K562 (cell line): ENCODE data around the gene PPFIA3. TPM values are rescaled to one million over a fixed set of nuclear protein-coding genes. Genes with fewer than 3 reads are reported as not detected.
A peak's percentile ranks its signal among the peaks of the same experiment; 100 is the strongest.

Source experiments
- ATF3 ChIP-seq, 2 experiments: fragments of 450-650 bp in 1 of 2; sonication (generic) in 1 of 2; formaldehyde crosslinking in 1 of 2; IDR thresholded peaks in 1 of 2; conservative IDR thresholded peaks in 1 of 2; 2 replicates each; pipeline versions ENCODE4 v1.6.1 to v1.8.1; 2016 to 2023; ENCODE audit warnings: mild to moderate bottlenecking in 2 of 2, moderate library complexity in 2 of 2, inconsistent platforms in 1 of 2, missing genetic modification reagents in 1 of 2
- ATF7 ChIP-seq: fragments of 450-650 bp; IDR thresholded peaks from 2 replicates; pipeline ENCODE4 v1.7.1; 2014; ENCODE audit warnings: mild to moderate bottlenecking, moderate library complexity
- EHMT2 ChIP-seq: fragments of 450-650 bp; IDR thresholded peaks from 2 replicates; pipeline ENCODE4 v1.6.1; 2018; ENCODE audit warnings: antibody characterized with exemption
- HDGF ChIP-seq: fragments of 450-650 bp; IDR thresholded peaks from 2 replicates; pipeline ENCODE4 v1.6.1; 2016
- NCOA4 ChIP-seq: fragments of 450-650 bp; IDR thresholded peaks from 2 replicates; pipeline ENCODE4 v1.6.1; 2018; ENCODE audit warnings: mild to moderate bottlenecking; ENCODE audit not compliant: partially characterized antibody
- NELFE ChIP-seq: IDR thresholded peaks from 2 replicates; pipeline ENCODE4 v1.6.1; 2011; ENCODE audit warnings: mild to moderate bottlenecking; ENCODE audit not compliant: insufficient read depth, insufficient read length
- PHTF2 ChIP-seq: fragments of 250-450 bp; sonication (Bioruptor Pico); IDR thresholded peaks from 2 replicates; pipeline ENCODE4 v1.5.0; 2021; ENCODE audit warnings: mild to moderate bottlenecking
- REST ChIP-seq, 2 experiments: fragments of 450-650 bp; formaldehyde crosslinking in 1 of 2; IDR thresholded peaks; 2 replicates each; pipeline versions ENCODE4 v1.4.0 to v1.6.1; 2014 to 2020; ENCODE audit warnings: mild to moderate bottlenecking in 2 of 2, borderline replicate concordance in 1 of 2, low read depth in 1 of 2
- SAP30 ChIP-seq: fragments of 200-600 bp; sonication (generic); IDR thresholded peaks from 2 replicates; pipeline ENCODE4 v1.6.1; 2012; ENCODE audit warnings: borderline replicate concordance, low read depth, mild to moderate bottlenecking, moderate library complexity, low read length, control low read depth, inconsistent platforms; ENCODE audit not compliant: insufficient read depth, poor library complexity, severe bottlenecking
- ZFPM2 ChIP-seq: fragments of 250-450 bp; sonication (Bioruptor Pico); IDR thresholded peaks from 2 replicates; pipeline ENCODE4 v1.5.1; 2022; ENCODE audit warnings: mild to moderate bottlenecking
- ZNF77 ChIP-seq: fragments of 250-450 bp; sonication (Bioruptor Pico); IDR thresholded peaks from 2 replicates; pipeline ENCODE4 v1.5.0; 2020
- polyA plus RNA-seq, 8 experiments: library from polyadenylated mRNA; depleted of rRNA in 4 of 8; stranded (reverse) in 5 of 8; unstranded in 3 of 8; fragments of >200 nt; fragmentation: Nextera tagmentation in 2 of 8; fragmentation: Illumina TruSeq in 1 of 8; extraction: Ambion mirVana in 2 of 8; extraction: Trizol in 1 of 8; gene quantifications; 2 replicates each; pipeline versions ENCODE4 v1.2.1 to v1.2.3, GENCODE V29; 2011 to 2014; ENCODE audit warnings: inconsistent platforms in 1 of 8, missing spikeins in 1 of 8
- total RNA-seq, 7 experiments: library from RNA; depleted of rRNA in 6 of 7; stranded (reverse); fragments of >200 nt in 6 of 7; fragmentation: Illumina TruSeq in 2 of 7; extraction: Trizol in 2 of 7; gene quantifications; 2 replicates each; pipeline versions ENCODE4 v1.2.1 to v1.2.3, GENCODE V29; 2011 to 2021; ENCODE audit warnings: low replicate concordance in 1 of 7
- TF ChIP-seq, protein P1 (sequence below): fragments of 200-800 bp; sonication (Bioruptor generic); IDR thresholded peaks from 2 replicates; pipeline ENCODE4 v1.6.1; 2016; ENCODE audit warnings: missing genetic modification characterization, missing compliant biosample characterization

The PPFIA3 gene
- total and polyA plus RNA-seq, 9 of the 15 experiments (the other 6 are each of a cell fraction or from before 2014, with no cell fraction given), result 0.10 to 53.0 (median 17.6) TPM

DNA sequence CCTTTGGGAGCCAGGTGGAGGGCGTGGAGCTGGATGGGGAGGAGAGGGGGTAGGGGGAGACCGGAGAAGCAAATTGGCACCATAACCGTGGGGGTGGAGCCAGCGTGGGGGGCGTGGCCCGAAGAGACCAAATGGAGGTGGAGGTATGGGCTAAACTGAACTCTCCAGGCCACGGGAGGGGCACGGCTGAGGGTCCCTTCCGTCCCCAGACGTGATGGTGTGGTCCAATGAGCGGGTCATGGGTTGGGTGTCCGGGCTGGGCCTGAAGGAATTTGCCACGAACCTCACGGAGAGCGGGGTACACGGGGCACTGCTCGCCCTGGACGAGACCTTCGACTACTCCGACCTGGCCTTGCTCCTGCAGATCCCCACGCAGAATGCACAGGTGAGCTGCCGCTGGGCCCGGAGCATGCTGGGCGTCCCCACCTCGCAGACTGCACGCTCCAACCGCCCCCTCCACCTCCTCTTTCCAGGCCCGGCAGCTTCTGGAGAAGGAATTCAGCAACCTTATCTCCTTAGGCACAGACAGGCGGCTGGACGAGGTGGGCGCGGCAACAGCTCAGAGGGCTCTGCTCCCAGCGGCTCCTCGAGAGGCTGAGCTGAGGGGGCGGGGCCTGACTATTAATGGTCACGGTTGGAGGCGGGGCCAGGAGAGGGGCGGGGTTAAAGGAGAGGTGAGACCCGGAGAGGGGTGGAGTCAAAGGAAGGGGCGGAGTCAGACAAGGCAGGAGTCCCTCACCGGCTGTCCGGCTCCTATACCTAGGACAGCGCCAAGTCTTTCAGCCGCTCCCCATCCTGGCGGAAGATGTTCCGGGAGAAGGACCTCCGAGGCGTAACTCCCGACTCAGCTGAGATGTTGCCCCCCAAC, 29.7 kb downstream of the PPFIA3 start (continued):
- peak; percentile 97 for TF ChIP-seq REST (IDR thresholded peaks at IDR 0.05; ENCODE audit: borderline replicate concordance)
- peak; percentile 94 for TF ChIP-seq REST (CRISPR knock-in tag; IDR thresholded peaks at IDR 0.05; ENCODE audit: low read depth)
- TF ChIP-seq PHTF2 (CRISPR knock-in tag), result no peak
- no peak for TF ChIP-seq SAP30
- TF ChIP-seq ZNF77, result no peak
- TF ChIP-seq NCOA4, result no peak
- TF ChIP-seq, protein P1, sequence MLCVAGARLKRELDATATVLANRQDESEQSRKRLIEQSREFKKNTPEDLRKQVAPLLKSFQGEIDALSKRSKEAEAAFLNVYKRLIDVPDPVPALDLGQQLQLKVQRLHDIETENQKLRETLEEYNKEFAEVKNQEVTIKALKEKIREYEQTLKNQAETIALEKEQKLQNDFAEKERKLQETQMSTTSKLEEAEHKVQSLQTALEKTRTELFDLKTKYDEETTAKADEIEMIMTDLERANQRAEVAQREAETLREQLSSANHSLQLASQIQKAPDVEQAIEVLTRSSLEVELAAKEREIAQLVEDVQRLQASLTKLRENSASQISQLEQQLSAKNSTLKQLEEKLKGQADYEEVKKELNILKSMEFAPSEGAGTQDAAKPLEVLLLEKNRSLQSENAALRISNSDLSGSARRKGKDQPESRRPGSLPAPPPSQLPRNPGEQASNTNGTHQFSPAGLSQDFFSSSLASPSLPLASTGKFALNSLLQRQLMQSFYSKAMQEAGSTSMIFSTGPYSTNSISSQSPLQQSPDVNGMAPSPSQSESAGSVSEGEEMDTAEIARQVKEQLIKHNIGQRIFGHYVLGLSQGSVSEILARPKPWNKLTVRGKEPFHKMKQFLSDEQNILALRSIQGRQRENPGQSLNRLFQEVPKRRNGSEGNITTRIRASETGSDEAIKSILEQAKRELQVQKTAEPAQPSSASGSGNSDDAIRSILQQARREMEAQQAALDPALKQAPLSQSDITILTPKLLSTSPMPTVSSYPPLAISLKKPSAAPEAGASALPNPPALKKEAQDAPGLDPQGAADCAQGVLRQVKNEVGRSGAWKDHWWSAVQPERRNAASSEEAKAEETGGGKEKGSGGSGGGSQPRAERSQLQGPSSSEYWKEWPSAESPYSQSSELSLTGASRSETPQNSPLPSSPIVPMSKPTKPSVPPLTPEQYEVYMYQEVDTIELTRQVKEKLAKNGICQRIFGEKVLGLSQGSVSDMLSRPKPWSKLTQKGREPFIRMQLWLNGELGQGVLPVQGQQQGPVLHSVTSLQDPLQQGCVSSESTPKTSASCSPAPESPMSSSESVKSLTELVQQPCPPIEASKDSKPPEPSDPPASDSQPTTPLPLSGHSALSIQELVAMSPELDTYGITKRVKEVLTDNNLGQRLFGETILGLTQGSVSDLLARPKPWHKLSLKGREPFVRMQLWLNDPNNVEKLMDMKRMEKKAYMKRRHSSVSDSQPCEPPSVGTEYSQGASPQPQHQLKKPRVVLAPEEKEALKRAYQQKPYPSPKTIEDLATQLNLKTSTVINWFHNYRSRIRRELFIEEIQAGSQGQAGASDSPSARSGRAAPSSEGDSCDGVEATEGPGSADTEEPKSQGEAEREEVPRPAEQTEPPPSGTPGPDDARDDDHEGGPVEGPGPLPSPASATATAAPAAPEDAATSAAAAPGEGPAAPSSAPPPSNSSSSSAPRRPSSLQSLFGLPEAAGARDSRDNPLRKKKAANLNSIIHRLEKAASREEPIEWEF, result no peak
- TF ChIP-seq ATF7, result peak; percentile 80
- TF ChIP-seq ATF3 (IDR thresholded peaks at IDR 0.05), result no peak
- no peak for TF ChIP-seq ATF3 (CRISPR knock-in tag; conservative IDR thresholded peaks at IDR 0.05)
- TF ChIP-seq HDGF, result no peak
- TF ChIP-seq ZFPM2, result 0 out of 2 replicates have a peak, but pooled peaks have one; percentile 38
- no peak for TF ChIP-seq NELFE
- TF ChIP-seq EHMT2, result peak; percentile 82
